Measurements from ENCODE around the gene TPCN2. TPM values are rescaled to one million over a fixed set of nuclear protein-coding genes. Genes with fewer than 3 reads are reported as not detected.

TPCN2 gene
- total and polyA plus RNA-seq, 2 of the 8 experiments (the other 6 are each of a cell fraction or from before 2014, with no cell fraction given) = 9.7 to 18.6 TPM

- no peak for TF ChIP-seq EZH2 (IDR thresholded peaks at IDR 0.05; ENCODE audit: low read depth, low read length, severe bottlenecking)
Measured at GRCh38 chr11:69008737-69009440, 39.8 kb upstream of the TPCN2 start (continued).
